Medulla oblongata (tissue), 1 donor: Measurements from ENCODE around the gene ADCY7.

Experiments
- DNase-seq: peaks from one replicate; pipeline ENCODE4 v3.0.0-alpha.2; 2015; ENCODE audit errors: extremely low spot score

Gene ADCY7

DNA sequence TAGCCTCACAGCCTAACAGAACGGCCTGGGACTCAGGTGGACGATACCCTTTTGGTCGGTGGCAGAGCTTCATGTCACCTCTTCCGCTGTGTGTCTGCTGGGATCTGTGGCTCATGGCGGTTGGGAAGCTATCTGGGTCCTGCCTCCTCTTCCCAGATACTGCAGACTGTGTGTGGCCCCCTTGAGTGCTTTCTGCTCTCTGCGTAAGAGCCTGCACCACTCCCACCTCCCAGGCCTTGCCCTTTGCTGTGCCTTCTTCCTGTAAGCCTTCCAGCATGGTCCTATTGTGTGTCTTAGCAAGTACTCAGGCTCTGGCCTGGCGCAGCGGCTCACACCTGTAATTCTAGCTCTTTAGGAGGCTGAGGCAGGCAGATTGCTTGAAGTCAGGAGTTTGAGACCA is 17.5 kb upstream of the ADCY7 start:
- no peak for DNase-seq

DNA sequence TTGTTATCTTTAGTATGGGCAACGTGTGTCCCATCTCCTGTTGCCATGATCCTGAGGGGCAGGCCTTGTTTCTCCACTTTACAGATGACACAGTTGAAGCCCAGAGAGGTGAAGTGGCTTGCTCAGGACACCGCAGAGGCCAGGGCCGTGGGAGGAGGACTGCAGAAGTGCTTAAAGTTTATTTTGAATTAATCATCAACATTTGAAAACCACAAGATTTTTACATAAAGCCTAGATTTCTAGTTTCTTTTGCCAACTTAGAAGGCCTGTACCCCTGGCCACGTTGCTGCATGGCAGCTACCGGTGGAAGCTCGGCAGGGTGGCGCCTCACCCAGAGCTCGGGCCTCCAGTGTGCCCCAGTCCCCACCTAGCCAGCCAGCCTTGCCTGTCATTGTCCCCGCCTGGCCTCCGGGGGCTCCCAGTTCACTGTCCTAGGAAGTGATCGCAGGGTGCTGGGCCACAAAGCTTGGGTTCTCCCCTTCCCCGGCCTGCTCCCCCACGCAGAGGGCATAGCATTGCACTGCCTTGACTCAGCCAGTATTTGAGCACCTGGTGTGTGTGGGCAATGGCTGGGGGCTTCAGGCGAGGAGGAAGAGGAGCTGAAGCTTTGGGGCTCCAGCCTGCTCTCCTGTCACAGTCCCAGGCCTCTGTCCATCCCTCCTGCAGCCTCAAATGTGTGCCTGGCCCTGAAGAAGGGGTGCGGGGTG is 14.8 kb upstream of the ADCY7 start:
- DNase-seq: no peak

GRCh38 chr16:50252082-50252611 is 14.2 kb upstream of the ADCY7 start:
- peak; percentile 20 for DNase-seq

DNA sequence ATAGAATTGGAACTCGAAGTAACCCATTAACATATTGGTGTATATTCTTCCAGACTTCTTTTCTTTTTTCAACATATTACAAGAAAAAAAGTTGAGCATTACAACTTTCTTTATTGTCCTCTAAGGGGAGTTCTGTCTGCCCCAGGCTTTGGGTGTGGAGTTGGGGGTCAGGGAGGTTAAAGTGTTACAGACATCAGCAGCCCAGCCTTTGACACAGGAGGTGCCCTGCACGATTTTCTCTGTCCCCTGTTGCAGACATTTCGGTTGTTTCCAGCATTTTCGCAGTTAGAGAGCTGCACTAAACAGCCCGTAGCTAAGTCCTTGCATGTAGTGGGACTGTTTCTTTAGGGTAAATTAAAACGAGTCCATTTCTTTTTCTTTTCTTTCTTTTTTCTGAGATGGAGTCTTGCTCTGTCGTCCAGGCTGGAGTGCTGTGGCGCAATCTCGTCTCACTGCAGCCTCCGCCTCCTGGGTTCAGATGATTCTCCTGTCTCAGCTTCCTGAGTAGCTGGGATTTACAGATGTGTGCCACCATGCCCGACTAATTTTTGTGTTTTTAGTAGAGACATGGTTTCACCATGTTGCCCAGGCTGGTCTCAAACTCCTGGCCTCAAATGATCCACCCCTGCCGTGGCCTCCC is 13.4 kb upstream of the ADCY7 start:
- DNase-seq: no peak

DNA sequence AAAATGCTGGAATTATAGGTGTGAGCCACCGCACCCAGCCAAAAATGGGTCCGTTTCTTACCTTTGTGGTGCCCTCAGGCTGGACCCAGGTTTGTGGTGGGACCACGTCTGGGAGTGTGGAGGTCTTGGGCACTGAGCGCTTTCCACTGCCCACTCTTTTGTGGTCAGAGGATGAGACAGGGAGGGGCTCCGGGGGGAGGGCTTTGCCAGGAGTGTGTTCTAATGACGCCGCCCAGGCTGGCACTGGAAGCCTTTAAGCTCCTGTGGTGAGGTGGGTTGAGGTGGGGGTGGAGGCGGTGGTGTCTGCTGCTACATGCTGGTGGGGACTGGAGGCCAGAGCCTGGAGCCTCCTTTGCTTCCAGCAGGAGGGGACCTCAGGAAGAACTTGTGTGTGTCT is 12.8 kb upstream of the ADCY7 start:
- no peak for DNase-seq

GRCh38 chr16:50254072-50254471 is 12.3 kb upstream of the ADCY7 start:
- no peak for DNase-seq

GRCh38 chr16:50255538-50255937 is 10.8 kb upstream of the ADCY7 start:
- DNase-seq: no peak

DNA sequence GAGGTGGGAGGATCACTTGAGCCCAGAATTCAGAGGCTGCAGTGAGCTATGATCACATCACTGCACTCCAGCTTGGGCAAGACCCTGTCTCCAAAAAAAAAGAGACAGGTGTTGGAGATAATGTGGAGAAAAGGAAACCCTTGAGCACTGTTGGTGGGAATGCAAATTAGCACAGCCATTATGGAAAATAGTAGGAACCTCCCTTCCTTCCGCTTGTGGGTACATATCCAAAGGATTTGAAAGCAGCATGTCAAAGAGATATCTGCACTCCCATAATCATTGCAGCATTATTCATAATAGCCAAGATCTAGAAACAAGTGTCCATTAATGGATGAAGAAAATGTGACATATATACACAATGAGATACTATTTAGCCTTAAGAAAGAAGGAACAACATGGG is 9.7 kb upstream of the ADCY7 start:
- DNase-seq: no peak

DNA sequence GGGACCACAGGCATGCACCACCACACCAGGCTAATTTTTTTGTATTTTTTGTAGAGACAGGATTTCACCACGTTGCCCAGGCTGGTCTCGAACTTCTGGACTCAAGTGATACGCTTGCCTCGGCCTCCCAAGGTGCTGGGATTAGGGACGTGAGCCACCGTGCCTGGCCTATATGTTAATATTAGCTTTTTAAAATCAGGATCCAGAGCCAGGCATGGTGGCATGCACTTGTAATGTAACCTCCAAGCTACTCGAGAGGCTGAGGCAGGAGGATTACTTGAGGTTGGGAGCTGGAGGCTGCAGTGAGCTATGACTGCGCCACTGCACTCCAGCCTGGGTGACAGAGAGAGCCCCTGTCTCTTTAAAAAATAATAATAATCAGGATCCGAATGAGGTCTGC is 8.5 kb upstream of the ADCY7 start:
- no peak for DNase-seq

DNA sequence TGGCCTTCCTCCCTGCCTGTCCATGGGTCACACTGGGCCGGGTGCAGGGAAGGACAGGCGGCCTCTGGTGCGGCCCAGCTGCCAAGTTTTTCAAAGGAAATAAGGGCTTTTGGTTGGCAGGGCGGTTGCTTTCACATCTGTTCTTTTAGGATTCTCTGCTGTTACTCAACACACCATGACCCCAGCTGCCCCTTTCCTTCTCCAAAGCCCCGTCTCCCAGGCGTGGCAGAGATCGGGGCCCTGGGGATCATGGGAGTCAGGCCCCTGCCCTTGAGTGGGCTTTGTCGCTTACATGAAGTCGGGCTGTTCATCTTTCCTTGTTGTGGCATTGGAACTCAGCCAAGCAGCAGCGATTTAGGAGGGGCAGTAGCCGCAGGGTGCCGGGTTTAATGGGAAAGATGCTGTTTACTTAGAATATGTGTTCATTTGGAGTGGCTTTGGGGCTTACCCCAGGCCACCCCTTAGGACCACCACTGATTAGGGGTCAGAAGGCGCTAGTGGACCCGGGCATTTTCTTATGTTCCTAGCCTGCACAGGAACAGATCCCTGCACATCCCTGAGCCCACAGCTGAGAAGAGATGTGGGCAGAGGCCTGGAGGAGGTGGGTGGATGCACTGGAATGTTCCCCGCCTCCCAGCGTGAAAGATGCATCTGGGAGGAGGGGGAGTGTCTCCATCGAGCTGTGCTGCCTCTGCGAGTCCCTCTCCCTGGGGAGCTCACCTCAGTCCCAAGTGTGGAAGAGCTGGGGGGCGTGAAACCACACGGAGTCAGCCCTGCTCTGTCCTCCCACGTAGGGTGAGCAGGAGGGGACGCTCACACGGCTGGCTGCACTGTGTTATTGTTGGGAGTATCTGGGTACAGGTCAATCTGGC is 6.8 kb upstream of the ADCY7 start:
- DNase-seq: no peak

DNA sequence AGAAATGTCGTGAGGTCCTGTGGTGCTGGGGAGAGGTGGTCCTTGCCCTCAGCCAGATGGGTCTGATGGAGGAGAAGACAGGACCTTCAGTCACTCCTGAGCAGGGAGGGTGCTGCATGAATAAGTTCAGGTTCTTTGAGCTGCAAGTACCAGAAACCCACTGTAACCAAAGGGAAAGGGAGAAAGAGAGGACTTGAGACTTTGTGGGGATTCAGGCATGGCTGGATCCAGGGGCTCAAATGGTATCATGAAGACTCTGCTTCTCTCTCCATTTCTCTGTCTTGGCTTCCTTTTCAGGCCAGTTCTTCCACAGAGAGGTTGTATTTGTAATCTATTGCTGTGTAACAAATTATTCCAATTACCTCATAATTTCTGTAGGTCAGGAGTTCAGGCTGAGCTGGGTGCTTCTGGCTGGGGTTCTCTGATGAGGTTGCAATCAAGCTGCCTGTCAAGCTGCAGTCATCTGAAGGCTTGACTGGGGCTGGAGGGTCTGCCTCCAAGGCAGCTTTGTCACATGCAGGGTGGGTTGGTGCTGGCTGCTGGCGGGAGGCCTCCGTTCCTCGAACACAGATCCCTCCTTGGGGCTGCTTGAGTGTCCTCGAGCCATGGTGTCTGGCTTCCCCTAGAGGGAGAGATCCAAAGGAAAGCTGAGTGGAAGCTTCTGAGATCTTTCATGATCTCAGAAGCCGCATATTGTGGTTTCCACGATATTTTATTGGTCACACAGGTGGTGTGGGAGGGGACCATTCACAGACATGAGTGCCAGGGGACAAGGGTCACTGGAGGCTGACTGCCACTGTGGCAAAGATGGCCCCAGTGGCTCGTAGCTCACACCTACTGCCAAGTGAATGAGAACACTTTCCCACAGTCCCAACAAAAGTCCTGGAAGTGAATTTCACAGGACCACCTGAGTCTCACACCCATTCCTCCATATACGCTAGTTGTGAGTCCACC is 5.9 kb upstream of the ADCY7 start:
- DNase-seq: no peak

- DNase-seq: no peak
Observed at GRCh38 chr16:50261160-50261706, 5.1 kb upstream of the ADCY7 start.

GRCh38 chr16:50261707-50262235 is 4.6 kb upstream of the ADCY7 start:
- no peak for DNase-seq

- DNase-seq: no peak
Observed at GRCh38 chr16:50263060-50263909, 3.1 kb upstream of the ADCY7 start.

GRCh38 chr16:50263940-50264929 is 2.1 kb upstream of the ADCY7 start:
- no peak for DNase-seq

DNA sequence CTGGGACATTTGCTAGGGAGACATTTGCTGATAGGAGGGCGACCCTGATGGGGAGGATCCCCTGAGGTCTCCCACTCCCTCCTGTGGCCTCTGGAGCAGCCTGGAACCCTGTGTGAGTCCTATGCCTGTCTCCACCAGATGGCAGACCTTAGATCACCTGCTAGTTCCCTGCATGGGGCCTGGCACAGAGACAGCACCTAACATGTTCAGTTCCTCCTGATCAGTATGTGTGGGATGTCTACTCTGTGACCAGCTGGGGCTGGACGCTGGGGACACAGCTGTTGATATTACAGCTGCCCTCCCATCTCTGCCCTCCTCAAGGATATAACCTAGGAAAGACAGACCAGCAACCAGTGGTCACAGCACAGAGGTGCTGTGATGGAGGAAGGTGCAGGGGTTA is 1.1 kb upstream of the ADCY7 start:
- DNase-seq: no peak

DNA sequence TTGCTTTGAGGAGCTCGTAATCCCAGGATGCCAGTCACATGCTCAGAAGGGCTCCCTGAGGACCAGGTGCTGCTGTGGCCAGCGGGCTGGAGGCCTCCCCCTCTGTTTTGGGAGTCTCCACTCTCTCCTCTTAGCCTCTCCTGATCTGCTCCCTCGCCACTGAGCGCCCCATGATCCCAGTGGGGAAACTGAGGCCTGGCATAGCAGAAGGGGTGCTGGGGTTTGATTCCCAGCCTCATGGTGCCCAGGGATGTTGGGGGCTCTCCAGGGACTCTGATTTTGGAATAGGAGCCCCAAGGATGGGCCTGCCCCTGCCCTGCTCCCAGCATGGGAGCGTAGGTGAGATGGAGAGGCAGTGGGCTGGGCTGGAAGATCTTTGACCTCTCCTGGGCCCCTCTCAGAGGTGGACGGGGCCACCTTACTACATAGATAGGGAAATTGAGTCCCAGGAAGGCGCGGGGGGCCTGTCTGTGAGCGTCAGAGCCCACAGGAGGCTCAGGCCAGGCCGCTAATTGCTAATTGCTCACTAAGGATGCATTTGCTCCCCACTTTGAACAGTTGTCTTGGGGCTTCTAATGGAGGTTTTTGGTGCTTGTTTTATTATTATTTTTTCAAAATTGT is 525 bp upstream of the ADCY7 start:
- DNase-seq: no peak

DNA sequence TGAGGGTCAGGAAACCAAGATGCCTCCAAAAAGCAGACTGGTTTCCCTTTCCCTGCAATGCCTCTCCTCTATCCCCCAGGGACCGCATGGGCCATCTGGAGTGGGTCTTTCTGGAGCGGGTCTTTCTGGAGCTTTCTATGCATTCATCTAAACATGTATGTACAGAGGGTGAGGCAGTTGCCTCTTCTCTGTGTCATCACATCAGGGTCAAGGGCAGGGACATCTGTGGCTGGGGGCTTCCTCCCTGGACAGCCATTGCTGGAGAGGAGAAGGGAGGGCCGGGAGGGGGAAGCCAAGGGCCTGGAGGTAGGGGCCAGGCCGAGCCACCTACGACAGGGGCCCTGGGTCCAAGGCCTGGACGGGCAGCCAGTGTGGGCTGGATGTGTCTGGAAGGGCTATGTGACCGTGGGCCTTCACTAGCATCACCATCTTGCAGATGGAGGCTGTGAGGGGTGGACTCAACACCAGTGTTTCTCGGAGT is 840 bp downstream of the ADCY7 start:
- DNase-seq: no peak
